Muscle of leg (tissue), 11 donors: Measurements from ENCODE around the gene TRIM29. TPM values are rescaled to one million over a fixed set of nuclear protein-coding genes. Genes with fewer than 3 reads are reported as not detected.

Source experiments
- DNase-seq: peaks from one replicate; pipeline ENCODE4 v3.0.0; 2013
- H3K27ac ChIP-seq: one replicate; pipeline ENCODE4 v1.5.1; 2013; ENCODE audit warnings: mild to moderate bottlenecking, low read length, control low read depth
- H3K27me3 ChIP-seq: one replicate; pipeline ENCODE4 v1.6.1; 2013; ENCODE audit warnings: low read length; ENCODE audit not compliant: control insufficient read depth, insufficient read depth
- H3K36me3 ChIP-seq: one replicate; pipeline ENCODE4 v1.6.1; 2013; ENCODE audit warnings: low read length; ENCODE audit not compliant: control insufficient read depth, insufficient read depth
- H3K4me1 ChIP-seq: one replicate; pipeline ENCODE4 v1.6.1; 2013; ENCODE audit warnings: low read length; ENCODE audit not compliant: control insufficient read depth, insufficient read depth
- H3K4me3 ChIP-seq: one replicate; pipeline ENCODE4 v1.5.1; 2013; ENCODE audit warnings: low read length, control low read depth
- H3K9me3 ChIP-seq: replicated peaks from 2 replicates; pipeline ENCODE4 v1.6.1; 2013; ENCODE audit warnings: low read depth, low read length; ENCODE audit not compliant: control insufficient read depth
- WGBS: methylation state at CpG from one replicate; pipeline ENCODE4 v1.1.5; 2013; ENCODE audit warnings: missing lambda C conversion rate; ENCODE audit not compliant: insufficient coverage; 5-methylcytosine and 5-hydroxymethylcytosine counted together
- polyA plus RNA-seq, 8 donors: library from polyadenylated mRNA; unstranded; fragments of 120-200 nt; gene quantifications; one replicate each; pipeline versions ENCODE4 v1.2.1 to v1.2.3, GENCODE V29; 2013; ENCODE audit warnings: inconsistent platforms in 1 of 8, low replicate concordance in 1 of 8; ENCODE audit not compliant: insufficient read length in 8 of 8, insufficient read depth in 1 of 8
- total RNA-seq: library from RNA; stranded (reverse); fragments of 120-200 nt; gene quantifications from one replicate; pipeline ENCODE4 v1.2.4, GENCODE V29; 2013

TRIM29 gene
- total and polyA plus RNA-seq, 9 donors = 0.30 to 44.3 (median 0.52) TPM

- Histone ChIP-seq H3K27me3 (peaks cover 11% of the 10 kb centered on the region), H3K4me1 (no peaks in the 10 kb centered on the region), H3K27ac (no peak overlapping the region), H3K4me3 (no peak overlapping the region), H3K9me3 (no peaks in the 10 kb centered on the region), H3K36me3 (no peaks in the 10 kb centered on the region)
- WGBS = 62% methylated on average over 5 of the region's 12 CpGs
- no peak for DNase-seq
Measured at GRCh38 chr11:120122924-120123683, 14.8 kb downstream of the TRIM29 start.

- WGBS = 70% methylated on average over 4 of the region's 9 CpGs
- no peaks in the 10 kb centered on the region for H3K4me1 ChIP-seq
- no peak for DNase-seq
- H3K27me3 ChIP-seq = peaks cover 7% of the 10 kb centered on the region
- no peak overlapping the region for H3K4me3 ChIP-seq
- no peaks in the 10 kb centered on the region for H3K9me3 ChIP-seq
- no peaks in the 10 kb centered on the region for H3K36me3 ChIP-seq
- no peak overlapping the region for H3K27ac ChIP-seq
Measured at GRCh38 chr11:120121914-120122473, 15.9 kb downstream of the TRIM29 start.

- no peaks in the 10 kb centered on the region for H3K36me3 ChIP-seq
- no peak for DNase-seq
- H3K27ac ChIP-seq = no peak overlapping the region
- no peaks in the 10 kb centered on the region for H3K9me3 ChIP-seq
- 43% methylated on average over 2 of the region's 3 CpGs for WGBS
- no peak overlapping the region for H3K4me3 ChIP-seq
- no peaks in the 10 kb centered on the region for H3K4me1 ChIP-seq
- peaks cover 7% of the 10 kb centered on the region for H3K27me3 ChIP-seq
Measured at GRCh38 chr11:120121336-120121735, 16.6 kb downstream of the TRIM29 start.

GRCh38 chr11:120120805-120121335 is 17.0 kb downstream of the TRIM29 start:
- Histone ChIP-seq H3K27me3 (peaks cover 7% of the 10 kb centered on the region), H3K27ac (no peak overlapping the region), H3K4me3 (no peak overlapping the region), H3K9me3 (no peaks in the 10 kb centered on the region), H3K4me1 (no peaks in the 10 kb centered on the region), H3K36me3 (no peaks in the 10 kb centered on the region)
- WGBS = 54% methylated on average over 7 of the region's 8 CpGs
- DNase-seq = no peak

- no peak overlapping the region for H3K4me3 ChIP-seq
- H3K27ac ChIP-seq = no peak overlapping the region
- H3K36me3 ChIP-seq = no peaks in the 10 kb centered on the region
- H3K9me3 ChIP-seq = no peaks in the 10 kb centered on the region
- WGBS = 60% methylated on average over 3 of the region's 4 CpGs
- peaks cover 2% of the 10 kb centered on the region for H3K27me3 ChIP-seq
- no peak for DNase-seq
- no peaks in the 10 kb centered on the region for H3K4me1 ChIP-seq
Measured at GRCh38 chr11:120119121-120119520, 18.8 kb downstream of the TRIM29 start.

GRCh38 chr11:120117991-120118390 is 19.9 kb downstream of the TRIM29 start:
- no peaks in the 10 kb centered on the region for H3K4me1 ChIP-seq
- no peaks in the 10 kb centered on the region for H3K9me3 ChIP-seq
- H3K27ac ChIP-seq = no peak overlapping the region
- no peak for DNase-seq
- H3K36me3 ChIP-seq = no peaks in the 10 kb centered on the region
- 32% methylated on average over 5 of the region's 9 CpGs for WGBS
- peaks cover 9% of the 10 kb centered on the region for H3K27me3 ChIP-seq
- no peak overlapping the region for H3K4me3 ChIP-seq

GRCh38 chr11:120116966-120117365 is 20.9 kb downstream of the TRIM29 start:
- Histone ChIP-seq H3K36me3 (no peaks in the 10 kb centered on the region), H3K4me3 (no peak overlapping the region), H3K9me3 (no peaks in the 10 kb centered on the region), H3K4me1 (no peaks in the 10 kb centered on the region), H3K27me3 (peaks cover 9% of the 10 kb centered on the region), H3K27ac (no peak overlapping the region)
- DNase-seq = no peak
- 81% methylated on average over 7 of the region's 7 CpGs for WGBS

GRCh38 chr11:120115272-120116000 is 22.5 kb downstream of the TRIM29 start:
- DNase-seq = no peak
- no peaks in the 10 kb centered on the region for H3K36me3 ChIP-seq
- no peaks in the 10 kb centered on the region for H3K9me3 ChIP-seq
- H3K4me1 ChIP-seq = no peaks in the 10 kb centered on the region
- H3K27me3 ChIP-seq = peaks cover 7% of the 10 kb centered on the region
- no peak overlapping the region for H3K27ac ChIP-seq
- no peak overlapping the region for H3K4me3 ChIP-seq
- WGBS = 37% methylated on average over 13 of the region's 20 CpGs

- no peak for DNase-seq
- H3K9me3 ChIP-seq = no peaks in the 10 kb centered on the region
- WGBS = 61% methylated on average over 4 of the region's 15 CpGs
- H3K27ac ChIP-seq = no peak overlapping the region
- H3K4me1 ChIP-seq = no peaks in the 10 kb centered on the region
- no peak overlapping the region for H3K4me3 ChIP-seq
- H3K36me3 ChIP-seq = no peaks in the 10 kb centered on the region
- peaks cover 10% of the 10 kb centered on the region for H3K27me3 ChIP-seq
Measured at GRCh38 chr11:120112174-120112796, 25.6 kb downstream of the TRIM29 start.

GRCh38 chr11:120109531-120109930 is 28.4 kb downstream of the TRIM29 start:
- H3K4me3 ChIP-seq = no peak overlapping the region
- H3K36me3 ChIP-seq = no peaks in the 10 kb centered on the region
- no peaks in the 10 kb centered on the region for H3K4me1 ChIP-seq
- H3K27ac ChIP-seq = no peak overlapping the region
- WGBS = 43% methylated on average over 1 of the region's 5 CpGs
- no peak for DNase-seq
- no peaks in the 10 kb centered on the region for H3K9me3 ChIP-seq
- peaks cover 24% of the 10 kb centered on the region for H3K27me3 ChIP-seq
